ENCODE results near the gene AFAP1.

The AFAP1 gene

DNA sequence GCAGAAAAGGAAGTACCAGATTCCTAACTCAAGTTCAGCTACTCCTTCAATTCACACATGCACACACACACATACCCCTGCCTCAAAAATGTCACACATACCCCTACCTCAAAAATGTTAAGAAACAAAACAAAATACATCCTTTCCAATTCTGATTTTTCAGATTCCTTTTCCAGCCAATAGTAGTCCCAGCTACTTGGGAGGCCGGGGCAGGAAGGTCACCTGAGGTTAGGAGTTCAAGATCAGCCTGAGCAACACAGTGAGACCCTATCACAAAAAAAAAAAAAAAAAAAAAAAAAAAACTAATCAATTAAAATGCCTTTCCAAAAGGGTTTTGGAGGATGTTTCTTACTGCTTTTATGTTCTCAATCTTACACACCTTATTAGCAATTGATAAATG, 138.0 kb downstream of the AFAP1 start:
- ChIA-PET CTCF (interaction anchor here (0.5 to 7.5 kb wide), 19 partner anchors 12 to 700 kb away, joined by 3 to 100 read pairs (median 5); partner anchors contain the start of gene AFAP1), POLR2A (no interaction called here)
- no peak overlapping the region for H3K4me3 ChIP-seq (ENCODE audit: low read depth, low read length)
- no peaks in the 10 kb centered on the region for H3K9me3 ChIP-seq (ENCODE audit: control insufficient read depth, insufficient read depth, low read depth, low read length)
- no peaks in the 10 kb centered on the region for H3K4me1 ChIP-seq (ENCODE audit: control insufficient read depth, insufficient read depth, low read length)
- no peak overlapping the region for H3K27ac ChIP-seq (ENCODE audit: extremely low read depth, low read depth, low read length)
- TF ChIP-seq ZNF792 (tag by site-specific recombination; IDR thresholded peaks at IDR 0.05) (no peak), PRDM1 (tag by site-specific recombination; IDR thresholded peaks at IDR 0.05) (no peak), ZNF121 (tag by site-specific recombination; IDR thresholded peaks at IDR 0.05) (no peak), MEIS1 (CRISPR knock-in tag; IDR thresholded peaks at IDR 0.05; ENCODE audit: borderline replicate concordance) (no peak), ZNF791 (tag by site-specific recombination; IDR thresholded peaks at IDR 0.05) (no peak), ZBTB17 (tag by site-specific recombination; IDR thresholded peaks at IDR 0.05) (no peak)
- TF ChIP-seq, protein P1, sequence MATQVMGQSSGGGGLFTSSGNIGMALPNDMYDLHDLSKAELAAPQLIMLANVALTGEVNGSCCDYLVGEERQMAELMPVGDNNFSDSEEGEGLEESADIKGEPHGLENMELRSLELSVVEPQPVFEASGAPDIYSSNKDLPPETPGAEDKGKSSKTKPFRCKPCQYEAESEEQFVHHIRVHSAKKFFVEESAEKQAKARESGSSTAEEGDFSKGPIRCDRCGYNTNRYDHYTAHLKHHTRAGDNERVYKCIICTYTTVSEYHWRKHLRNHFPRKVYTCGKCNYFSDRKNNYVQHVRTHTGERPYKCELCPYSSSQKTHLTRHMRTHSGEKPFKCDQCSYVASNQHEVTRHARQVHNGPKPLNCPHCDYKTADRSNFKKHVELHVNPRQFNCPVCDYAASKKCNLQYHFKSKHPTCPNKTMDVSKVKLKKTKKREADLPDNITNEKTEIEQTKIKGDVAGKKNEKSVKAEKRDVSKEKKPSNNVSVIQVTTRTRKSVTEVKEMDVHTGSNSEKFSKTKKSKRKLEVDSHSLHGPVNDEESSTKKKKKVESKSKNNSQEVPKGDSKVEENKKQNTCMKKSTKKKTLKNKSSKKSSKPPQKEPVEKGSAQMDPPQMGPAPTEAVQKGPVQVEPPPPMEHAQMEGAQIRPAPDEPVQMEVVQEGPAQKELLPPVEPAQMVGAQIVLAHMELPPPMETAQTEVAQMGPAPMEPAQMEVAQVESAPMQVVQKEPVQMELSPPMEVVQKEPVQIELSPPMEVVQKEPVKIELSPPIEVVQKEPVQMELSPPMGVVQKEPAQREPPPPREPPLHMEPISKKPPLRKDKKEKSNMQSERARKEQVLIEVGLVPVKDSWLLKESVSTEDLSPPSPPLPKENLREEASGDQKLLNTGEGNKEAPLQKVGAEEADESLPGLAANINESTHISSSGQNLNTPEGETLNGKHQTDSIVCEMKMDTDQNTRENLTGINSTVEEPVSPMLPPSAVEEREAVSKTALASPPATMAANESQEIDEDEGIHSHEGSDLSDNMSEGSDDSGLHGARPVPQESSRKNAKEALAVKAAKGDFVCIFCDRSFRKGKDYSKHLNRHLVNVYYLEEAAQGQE (tag by site-specific recombination; IDR thresholded peaks at IDR 0.05): no peak
- TF ChIP-seq, protein P2, sequence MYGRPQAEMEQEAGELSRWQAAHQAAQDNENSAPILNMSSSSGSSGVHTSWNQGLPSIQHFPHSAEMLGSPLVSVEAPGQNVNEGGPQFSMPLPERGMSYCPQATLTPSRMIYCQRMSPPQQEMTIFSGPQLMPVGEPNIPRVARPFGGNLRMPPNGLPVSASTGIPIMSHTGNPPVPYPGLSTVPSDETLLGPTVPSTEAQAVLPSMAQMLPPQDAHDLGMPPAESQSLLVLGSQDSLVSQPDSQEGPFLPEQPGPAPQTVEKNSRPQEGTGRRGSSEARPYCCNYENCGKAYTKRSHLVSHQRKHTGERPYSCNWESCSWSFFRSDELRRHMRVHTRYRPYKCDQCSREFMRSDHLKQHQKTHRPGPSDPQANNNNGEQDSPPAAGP (tag by site-specific recombination; IDR thresholded peaks at IDR 0.05): no peak
- peaks cover 0 to 35% of the 10 kb centered on the region in 2 experiments; a peak in 1 of 3 replicates for H3K36me3 ChIP-seq (ENCODE audit: control insufficient read depth in 2 of 2, insufficient read depth in 1 of 2, low read length in 2 of 2)

DNA sequence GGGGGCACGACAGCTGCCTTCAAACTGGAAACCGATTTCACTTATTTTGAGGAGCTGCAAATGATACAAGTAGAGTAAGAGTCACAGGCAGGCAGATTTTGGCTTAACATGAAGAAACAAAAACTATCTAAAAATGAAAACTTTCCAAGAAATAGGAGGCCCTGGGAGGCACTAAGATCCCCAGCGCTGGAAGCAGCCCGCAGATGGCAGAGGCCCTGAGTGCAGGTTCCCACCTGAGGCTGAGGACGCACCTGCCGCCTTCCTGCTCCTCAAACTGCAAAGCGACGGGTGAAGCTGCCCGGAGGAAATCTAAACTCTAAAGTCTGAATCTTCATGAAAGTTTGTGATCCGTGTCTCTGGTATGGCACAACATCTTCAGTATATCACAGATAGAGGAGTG, 138.7 kb downstream of the AFAP1 start:
- H3K27ac ChIP-seq (ENCODE audit: extremely low read depth, low read depth, low read length): no peak overlapping the region
- no peak for TF ChIP-seq ZNF169 (tag by site-specific recombination; IDR thresholded peaks at IDR 0.05)
- TF ChIP-seq, protein P3, sequence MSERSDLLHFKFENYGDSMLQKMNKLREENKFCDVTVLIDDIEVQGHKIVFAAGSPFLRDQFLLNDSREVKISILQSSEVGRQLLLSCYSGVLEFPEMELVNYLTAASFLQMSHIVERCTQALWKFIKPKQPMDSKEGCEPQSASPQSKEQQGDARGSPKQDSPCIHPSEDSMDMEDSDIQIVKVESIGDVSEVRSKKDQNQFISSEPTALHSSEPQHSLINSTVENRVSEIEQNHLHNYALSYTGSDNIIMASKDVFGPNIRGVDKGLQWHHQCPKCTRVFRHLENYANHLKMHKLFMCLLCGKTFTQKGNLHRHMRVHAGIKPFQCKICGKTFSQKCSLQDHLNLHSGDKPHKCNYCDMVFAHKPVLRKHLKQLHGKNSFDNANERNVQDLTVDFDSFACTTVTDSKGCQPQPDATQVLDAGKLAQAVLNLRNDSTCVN (tag by site-specific recombination; optimal IDR thresholded peaks at IDR 0.05): no peak
- TF ChIP-seq ZNF366 (tag by site-specific recombination; conservative IDR thresholded peaks at IDR 0.05): no peak
- TF ChIP-seq, protein P4, sequence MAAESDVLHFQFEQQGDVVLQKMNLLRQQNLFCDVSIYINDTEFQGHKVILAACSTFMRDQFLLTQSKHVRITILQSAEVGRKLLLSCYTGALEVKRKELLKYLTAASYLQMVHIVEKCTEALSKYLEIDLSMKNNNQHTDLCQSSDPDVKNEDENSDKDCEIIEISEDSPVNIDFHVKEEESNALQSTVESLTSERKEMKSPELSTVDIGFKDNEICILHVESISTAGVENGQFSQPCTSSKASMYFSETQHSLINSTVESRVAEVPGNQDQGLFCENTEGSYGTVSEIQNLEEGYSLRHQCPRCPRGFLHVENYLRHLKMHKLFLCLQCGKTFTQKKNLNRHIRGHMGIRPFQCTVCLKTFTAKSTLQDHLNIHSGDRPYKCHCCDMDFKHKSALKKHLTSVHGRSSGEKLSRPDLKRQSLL (tag by site-specific recombination; IDR thresholded peaks at IDR 0.05): no peak
- no peak for TF ChIP-seq ZNF530 (tag by site-specific recombination; IDR thresholded peaks at IDR 0.05; ENCODE audit: low read depth)
- no peak for TF ChIP-seq TRIM28 (IDR thresholded peaks at IDR 0.05; ENCODE audit: borderline replicate concordance, low read length)
- TF ChIP-seq ZNF394 (tag by site-specific recombination; IDR thresholded peaks at IDR 0.05; ENCODE audit: borderline replicate concordance): no peak
- no peak for TF ChIP-seq ZNF654 (tag by site-specific recombination; IDR thresholded peaks at IDR 0.05; ENCODE audit: low read depth)
- no peak for TF ChIP-seq ZNF544 (tag by site-specific recombination; IDR thresholded peaks at IDR 0.05)
- TF ChIP-seq SALL2 (tag by site-specific recombination; IDR thresholded peaks at IDR 0.05; ENCODE audit: borderline replicate concordance): no peak
- POLR2A ChIA-PET: no interaction called here
- no peaks in the 10 kb centered on the region for H3K4me1 ChIP-seq (ENCODE audit: control insufficient read depth, insufficient read depth, low read length)
- CTCF ChIA-PET: interaction anchor here (0.6 to 7.5 kb wide), 7 partner anchors 32 to 408 kb away, joined by 3 to 100 read pairs (median 12); no protein-coding TSS in a partner anchor
- H3K36me3 ChIP-seq (ENCODE audit: control insufficient read depth in 2 of 2, insufficient read depth in 1 of 2, low read length in 2 of 2): peaks cover 0 to 35% of the 10 kb centered on the region in 2 experiments; a peak in 1 of 3 replicates
- no peaks in the 10 kb centered on the region for H3K9me3 ChIP-seq (ENCODE audit: control insufficient read depth, insufficient read depth, low read depth, low read length)
- H3K4me3 ChIP-seq (ENCODE audit: low read depth, low read length): no peak overlapping the region
